Kidney (tissue), 14 donors: ENCODE data around the gene ERCC2. TPM values are rescaled to one million over a fixed set of nuclear protein-coding genes. Genes with fewer than 3 reads are reported as not detected.
"Not testable (repeated sequence)": the region's sequence is repeated elsewhere in the genome, so short reads cannot be mapped to it uniquely, and the experiment has no call there.

Experiments
- DNase-seq, 5 donors: peaks; one replicate each; pipeline ENCODE4 v3.0.0-alpha.2; 2013 to 2020
- FAIRE-seq: peaks from 2 replicates; lab custom pipeline; 2012; peaks lifted over from hg19 to GRCh38; lab: Jason Lieb, UNC
- H3K27ac ChIP-seq, 2 donors: one replicate each; pipeline ENCODE4 v1.7.0; 2013; ENCODE audit warnings: low read depth in 2 of 2, low read length in 2 of 2, inconsistent platforms in 1 of 2
- H3K27me3 ChIP-seq: one replicate; pipeline ENCODE4 v1.7.1; 2013; ENCODE audit warnings: low read length, inconsistent platforms; ENCODE audit not compliant: control insufficient read depth, insufficient read depth
- H3K36me3 ChIP-seq, 3 donors: one replicate each; pipeline versions ENCODE4 v1.7.0 to v1.7.1; 2013; ENCODE audit warnings: low read length in 3 of 3, control low read depth in 1 of 3, inconsistent platforms in 1 of 3; ENCODE audit not compliant: insufficient read depth in 3 of 3, control insufficient read depth in 2 of 3
- H3K4me1 ChIP-seq, 3 donors: one replicate each; pipeline versions ENCODE4 v1.7.0 to v1.7.1; 2013; ENCODE audit warnings: low read length in 3 of 3, inconsistent platforms in 1 of 3, low read depth in 1 of 3; ENCODE audit not compliant: control insufficient read depth in 2 of 3, insufficient read depth in 2 of 3
- H3K4me3 ChIP-seq, 3 donors: one replicate each; pipeline versions ENCODE4 v1.7.0 to v1.8.1; 2013; ENCODE audit warnings: low read length in 3 of 3, control low read depth in 1 of 3, inconsistent platforms in 1 of 3
- H3K9ac ChIP-seq, 3 donors: one replicate each; pipeline versions ENCODE4 v1.7.0 to v1.7.1; 2013; ENCODE audit warnings: low read length in 3 of 3, control low read depth in 1 of 3, inconsistent platforms in 1 of 3
- H3K9me3 ChIP-seq, 3 donors: one replicate each; pipeline versions ENCODE4 v1.7.0 to v1.7.1; 2013; ENCODE audit warnings: low read length in 3 of 3, control low read depth in 1 of 3, inconsistent platforms in 1 of 3; ENCODE audit not compliant: control insufficient read depth in 2 of 3, insufficient read depth in 1 of 3
- CTCF ChIP-seq: IDR thresholded peaks from 3 replicates; pipeline ENCODE4 v1.5.1; 2012; ENCODE audit warnings: mild to moderate bottlenecking, moderate library complexity, borderline replicate concordance; ENCODE audit not compliant: insufficient read depth; ENCODE audit errors: extremely low read depth
- intact Hi-C: fragments of 100-400 bp; cut with DNase I; formaldehyde crosslinking; loops from one replicate; pipeline ENCODE4 v1.11.1; 2022
- polyA plus RNA-seq: library from polyadenylated mRNA; stranded (reverse); fragments of 350-450 nt; fragmentation: Illumina TruSeq; extraction: RNeasy Lipid Tissue Mini Kit (QIAGEN cat#74804); gene quantifications from one replicate; pipeline ENCODE4 v1.2.3, GENCODE V29; 2014; ENCODE audit warnings: low read depth, low replicate concordance; ENCODE audit not compliant: insufficient read depth
- total RNA-seq: library from RNA; stranded (reverse); fragmentation: NEBNext Ultra II Directional; extraction: Animal tissue kit (Norgen Biotek cat#: 25700); gene quantifications from one replicate; pipeline ENCODE4 v1.2.1, GENCODE V29; 2021
- donor health status: control.
- donor health status: control.
- donor health status: control.
- donor health status: control.
- donor health status: control.
- donor health status: DM: yes; HTN: yes; CAD: no.
- donor health status: Normal renal cell carcinoma (clear cell type).

ERCC2 gene
- total and polyA plus RNA-seq, 2 donors from 2014 or later = 16.7 to 19.0 TPM

- Histone ChIP-seq H3K27me3 (peaks cover 5% of the 10 kb centered on the region), H3K9me3 (no peaks in the 10 kb centered on the region), H3K4me1 (peaks cover 0 to 6% (median 0%) of the 10 kb centered on the region in 3 donors), H3K4me3 (peak within 1 kb of the TSS in 1 of 3 donors; percentile 32), H3K9ac (no peak within 1 kb of the TSS), H3K27ac (no peak within 1 kb of the TSS), H3K36me3 (no peaks in the 10 kb centered on the region)
- FAIRE-seq = no peak
- peak in 4 of 5 donors; percentile 50 to 71 (median 63) for DNase-seq
- no peak for TF ChIP-seq CTCF
- intact Hi-C loops = no loop called here
Measured at GRCh38 chr19:45340232-45340898, 30.0 kb downstream of the ERCC2 start, which contains the start of gene KLC3. Gene KLC3, plus strand, starts transcription at chr19:45340750. Its CDS starts 4,792 bp downstream, at chr19:45345542.

GRCh38 chr19:45339629-45340028, 30.7 kb downstream of the ERCC2 start:
- intact Hi-C loops = no loop called here
- H3K27me3 ChIP-seq = peaks cover 5% of the 10 kb centered on the region
- H3K4me1 ChIP-seq = peaks cover 0 to 6% (median 0%) of the 10 kb centered on the region in 3 donors
- TF ChIP-seq CTCF = no peak
- FAIRE-seq (no peak), DNase-seq (no peak)
- no peaks in the 10 kb centered on the region for H3K36me3 ChIP-seq
- H3K4me3 ChIP-seq = no peak overlapping the region
- no peaks in the 10 kb centered on the region for H3K9me3 ChIP-seq
- H3K9ac ChIP-seq = no peak overlapping the region
- H3K27ac ChIP-seq = no peak overlapping the region

- H3K36me3 ChIP-seq = no peaks in the 10 kb centered on the region
- TF ChIP-seq CTCF = no peak
- no peak overlapping the region for H3K4me3 ChIP-seq
- H3K27ac ChIP-seq = no peak overlapping the region
- H3K9me3 ChIP-seq = no peaks in the 10 kb centered on the region
- H3K4me1 ChIP-seq = peaks cover 0 to 6% (median 0%) of the 10 kb centered on the region in 3 donors
- intact Hi-C loops = no loop called here
- DNase-seq (no peak), FAIRE-seq (no peak)
- H3K9ac ChIP-seq = no peak overlapping the region
- peaks cover 5% of the 10 kb centered on the region for H3K27me3 ChIP-seq
Measured at GRCh38 chr19:45336696-45337251, 33.6 kb downstream of the ERCC2 start.

GRCh38 chr19:45334881-45335280, 35.5 kb downstream of the ERCC2 start:
- FAIRE-seq, H3K9ac ChIP-seq, intact Hi-C loops, H3K27ac ChIP-seq, H3K4me1 ChIP-seq, H3K36me3 ChIP-seq, DNase-seq, H3K9me3 ChIP-seq, H3K27me3 ChIP-seq, H3K4me3 ChIP-seq: not testable (repeated sequence)
